ENCODE data around the gene SOX5. TPM values are rescaled to one million over a fixed set of nuclear protein-coding genes. Genes with fewer than 3 reads are reported as not detected.

SOX5 gene
- total RNA-seq, 1 experiment from 2014 or later, result 3.1 TPM

DNA sequence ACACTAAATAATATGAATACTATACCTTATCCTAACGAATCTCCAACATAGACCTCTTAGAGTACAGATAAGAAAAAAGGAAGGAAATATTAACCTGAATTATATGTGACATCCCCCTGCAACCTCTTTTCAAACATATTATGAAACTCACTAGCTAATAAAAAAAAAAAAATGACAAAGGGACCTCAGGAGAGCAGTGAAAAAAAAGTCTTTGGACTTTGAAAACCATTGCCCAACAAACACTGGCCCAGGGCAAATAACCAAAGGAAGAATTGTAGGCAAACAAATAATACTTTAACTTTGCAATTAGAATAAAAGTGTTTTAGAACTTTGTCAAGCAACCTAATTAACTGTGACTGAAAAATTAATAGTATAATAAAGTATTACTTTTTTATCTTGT, 7.7 kb downstream of the SOX5 start:
- Mint-ChIP-seq H3K9me3 (no peaks in the 10 kb centered on the region; a peak in 1 of 5 replicates), H3K27me3 (ENCODE audit: low read depth) (no peaks in the 10 kb centered on the region), H3K36me3 (ENCODE audit: insufficient read depth in 1 of 3, low read depth in 3 of 3) (no peaks in the 10 kb centered on the region), H3K27ac (no peak overlapping the region), H3K4me1 (peaks cover 9 to 10% of the 10 kb centered on the region in 2 experiments), H3K4me3 (no peak overlapping the region)
- no peak overlapping the region for H2BK15ac ChIP-seq (ENCODE audit: low read depth, low read length)
- H4K91ac ChIP-seq (ENCODE audit: insufficient read length, low read depth, low read length), result no peak overlapping the region
- H3K27me3 ChIP-seq (ENCODE audit: insufficient read depth, low read length), result no peaks in the 10 kb centered on the region
- TF ChIP-seq, protein P1, sequence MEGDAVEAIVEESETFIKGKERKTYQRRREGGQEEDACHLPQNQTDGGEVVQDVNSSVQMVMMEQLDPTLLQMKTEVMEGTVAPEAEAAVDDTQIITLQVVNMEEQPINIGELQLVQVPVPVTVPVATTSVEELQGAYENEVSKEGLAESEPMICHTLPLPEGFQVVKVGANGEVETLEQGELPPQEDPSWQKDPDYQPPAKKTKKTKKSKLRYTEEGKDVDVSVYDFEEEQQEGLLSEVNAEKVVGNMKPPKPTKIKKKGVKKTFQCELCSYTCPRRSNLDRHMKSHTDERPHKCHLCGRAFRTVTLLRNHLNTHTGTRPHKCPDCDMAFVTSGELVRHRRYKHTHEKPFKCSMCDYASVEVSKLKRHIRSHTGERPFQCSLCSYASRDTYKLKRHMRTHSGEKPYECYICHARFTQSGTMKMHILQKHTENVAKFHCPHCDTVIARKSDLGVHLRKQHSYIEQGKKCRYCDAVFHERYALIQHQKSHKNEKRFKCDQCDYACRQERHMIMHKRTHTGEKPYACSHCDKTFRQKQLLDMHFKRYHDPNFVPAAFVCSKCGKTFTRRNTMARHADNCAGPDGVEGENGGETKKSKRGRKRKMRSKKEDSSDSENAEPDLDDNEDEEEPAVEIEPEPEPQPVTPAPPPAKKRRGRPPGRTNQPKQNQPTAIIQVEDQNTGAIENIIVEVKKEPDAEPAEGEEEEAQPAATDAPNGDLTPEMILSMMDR (conservative IDR thresholded peaks at IDR 0.05), result no peak
- H2BK5ac ChIP-seq (ENCODE audit: insufficient read length, low read length), result no peak overlapping the region
- H3K4ac ChIP-seq (ENCODE audit: low read depth, low read length), result no peak overlapping the region
- H2BK120ac ChIP-seq (ENCODE audit: low read depth, low read length, poor library complexity, severe bottlenecking), result no peak overlapping the region
- no peak overlapping the region for H4K8ac ChIP-seq (replicated peaks; ENCODE audit: insufficient read length, low read depth, low read length)
- no peak overlapping the region for H2BK12ac ChIP-seq (ENCODE audit: insufficient read length, low read depth, low read length)
- H2AFZ ChIP-seq (ENCODE audit: low read length), result no peak overlapping the region
- no peak overlapping the region for H4K5ac ChIP-seq (ENCODE audit: insufficient read length, low read depth, low read length)
- H3K79me1 ChIP-seq (ENCODE audit: insufficient read depth, low read depth, low read length, poor library complexity, severe bottlenecking), result no peaks in the 10 kb centered on the region
- DNase-seq, result no peak
- H3K27ac ChIP-seq (ENCODE audit: insufficient read length, low read depth, low read length), result no peak overlapping the region
- no peak overlapping the region for H3K23ac ChIP-seq (ENCODE audit: insufficient read length, low read depth, low read length)
- H3T11ph ChIP-seq (ENCODE audit: low read length), result no peak overlapping the region
- no peaks in the 10 kb centered on the region for H3K4me1 ChIP-seq (ENCODE audit: insufficient read depth, low read length)
- no peak overlapping the region for H2BK20ac ChIP-seq (ENCODE audit: low read depth, low read length, poor library complexity, severe bottlenecking)
- no peak overlapping the region for H3K14ac ChIP-seq (ENCODE audit: insufficient read depth, low read length)
- no peak overlapping the region for H3K18ac ChIP-seq (ENCODE audit: insufficient read length, low read depth, low read length)
- no CpG with 5 or more reads among the region's 1 CpG for WGBS (ENCODE audit: extremely low coverage, insufficient read length, low lambda C conversion rate)
- no peaks in the 10 kb centered on the region for H3K23me2 ChIP-seq (ENCODE audit: insufficient read length, low read depth, low read length, poor library complexity, severe bottlenecking)
- H3K56ac ChIP-seq (ENCODE audit: insufficient read length, low read depth, low read length), result no peak overlapping the region
- H2AK5ac ChIP-seq (ENCODE audit: insufficient read length, low read length), result no peak overlapping the region
- no peak overlapping the region for H3K9ac ChIP-seq (ENCODE audit: extremely low read depth, insufficient read length, low read length)
- no peak overlapping the region for H3K4me2 ChIP-seq (ENCODE audit: insufficient read depth, insufficient read length, low read length)
- no peaks in the 10 kb centered on the region for H3K9me3 ChIP-seq (ENCODE audit: control insufficient read depth, low read depth, low read length)
- H3K79me2 ChIP-seq (ENCODE audit: insufficient read depth, low read length), result no peaks in the 10 kb centered on the region
- H4K20me1 ChIP-seq (ENCODE audit: control insufficient read depth, insufficient read depth, insufficient read length), result no peaks in the 10 kb centered on the region

Data from H9 (cell line).